Effector CD4-positive, alpha-beta T cell (primary cell): Measurements from ENCODE around the gene MPPED1.

Experiments
- DNase-seq: peaks from one replicate; pipeline ENCODE4 v3.0.0-alpha.2; 2020

Gene MPPED1

DNA sequence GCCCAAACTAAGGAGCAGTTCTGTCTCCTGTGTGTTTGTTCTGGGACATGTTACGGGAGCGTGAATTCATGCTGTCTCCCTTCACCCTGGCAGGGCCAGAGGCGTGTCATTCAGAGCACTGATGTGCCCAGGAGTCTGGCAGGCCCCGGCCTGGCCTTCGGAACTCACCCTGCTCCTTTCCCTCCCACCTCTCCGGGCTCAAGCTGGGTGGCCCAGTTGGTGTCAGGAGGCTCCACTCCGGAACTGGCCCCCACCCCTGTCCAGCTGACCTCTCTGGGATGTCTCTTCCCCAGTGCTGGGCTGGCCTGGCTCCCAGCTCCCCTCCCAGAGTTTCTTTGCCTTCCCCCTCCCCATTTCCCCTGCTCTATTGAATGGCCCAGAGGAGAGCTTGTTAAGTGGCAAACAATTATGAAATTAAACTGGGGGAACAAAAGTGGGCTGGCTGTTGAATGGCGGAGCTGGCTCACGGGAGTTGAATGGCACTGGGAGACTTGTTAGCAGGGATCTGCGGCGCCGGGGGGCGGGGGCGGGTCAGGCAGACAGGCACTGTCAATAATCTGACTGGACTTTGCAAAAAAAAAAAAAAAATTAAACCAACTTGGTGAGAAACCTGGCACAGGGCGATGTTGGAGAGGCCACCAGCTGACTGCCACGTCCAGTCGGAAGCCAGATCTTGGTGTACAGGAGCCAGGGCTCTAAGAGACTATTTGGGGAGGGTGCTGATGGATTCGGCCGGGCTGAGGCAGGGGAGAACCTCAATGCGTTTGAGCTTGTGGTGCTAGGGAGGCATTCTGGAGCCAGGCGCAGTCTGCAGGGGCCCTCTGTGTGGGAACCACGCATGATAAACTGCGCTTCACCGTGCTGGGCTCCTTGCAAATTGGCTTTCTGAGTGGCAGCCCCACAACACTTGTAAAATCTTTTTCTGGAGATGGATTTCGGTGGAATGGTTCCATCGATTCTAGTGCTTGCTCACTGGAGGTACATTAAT is 1.3 kb downstream of the MPPED1 start:
- no peak for DNase-seq

DNA sequence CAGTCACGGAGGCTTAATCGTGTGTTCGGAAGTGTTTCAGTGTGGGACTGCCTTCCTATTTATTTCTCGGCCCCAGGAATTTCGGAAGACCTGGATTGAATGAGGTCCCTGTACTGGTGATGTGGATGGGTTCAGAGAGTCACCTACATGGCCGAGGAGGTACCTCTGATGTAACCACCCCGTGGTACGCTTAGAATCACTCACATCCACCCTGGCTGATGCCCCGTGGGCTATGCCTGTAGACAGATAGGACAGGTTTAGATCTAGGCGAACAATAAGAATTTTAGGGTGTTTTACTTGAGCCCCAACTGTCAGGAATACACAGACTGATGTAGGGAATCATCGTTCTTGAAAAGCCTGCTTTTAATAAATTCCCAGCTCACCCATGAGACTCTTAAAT is 2.0 kb downstream of the MPPED1 start:
- DNase-seq = no peak

DNA sequence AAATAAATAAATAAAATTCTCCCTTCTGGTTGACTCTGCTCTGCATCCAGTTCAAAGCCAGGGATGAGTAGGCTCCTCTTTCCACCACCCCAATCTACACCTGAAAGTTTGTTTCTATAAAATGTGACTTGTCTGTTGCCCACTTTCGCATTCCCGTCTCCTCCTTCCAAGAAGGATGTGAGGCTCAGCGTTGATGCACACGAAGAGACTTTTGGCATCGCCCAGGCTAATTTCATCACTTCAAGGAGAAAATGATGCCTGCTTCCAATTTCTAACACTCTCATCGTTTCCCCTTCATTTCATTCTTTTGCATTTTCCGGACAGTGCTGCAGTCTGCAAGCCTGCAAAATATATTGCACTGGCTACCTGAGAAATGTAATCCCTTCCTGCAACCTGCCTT is 3.9 kb downstream of the MPPED1 start:
- no peak for DNase-seq

GRCh38 chr22:43417555-43417954 is 5.7 kb downstream of the MPPED1 start:
- no peak for DNase-seq

GRCh38 chr22:43418079-43418825 is 6.4 kb downstream of the MPPED1 start:
- no peak for DNase-seq

DNA sequence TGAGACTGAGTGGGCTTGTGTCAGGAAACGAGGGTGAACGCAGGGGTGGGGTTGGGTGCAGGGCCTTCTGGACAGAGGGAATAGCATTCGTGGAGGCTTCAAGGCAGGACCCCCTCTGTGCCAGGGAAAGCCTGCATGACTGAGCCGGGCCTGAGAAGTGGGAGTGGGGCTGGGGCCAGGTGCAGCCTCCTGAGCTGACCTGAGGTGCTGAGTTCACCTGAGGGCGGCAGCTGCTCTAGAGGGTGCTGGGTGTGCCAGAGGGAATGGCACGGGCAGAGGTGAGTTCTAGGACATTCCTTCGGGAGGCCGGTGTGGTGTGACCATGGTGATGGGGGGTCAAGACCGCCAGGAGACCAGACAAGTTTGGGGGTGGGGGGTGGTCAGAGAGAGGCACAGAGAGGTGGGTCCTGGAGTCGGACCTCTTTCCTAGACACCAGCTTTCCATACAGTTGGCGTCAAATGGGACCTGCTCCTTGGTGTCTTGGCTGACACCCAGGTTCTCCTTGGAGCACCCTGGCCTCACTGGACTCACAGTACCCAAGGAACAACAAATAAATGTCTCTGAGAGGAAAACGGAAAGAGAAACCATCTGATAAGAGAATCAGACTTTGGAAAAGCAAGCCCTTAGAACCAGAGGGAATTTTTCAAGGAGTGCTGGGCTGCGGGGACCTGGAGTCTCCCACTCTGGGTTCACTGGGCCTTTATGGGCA is 7.7 kb downstream of the MPPED1 start:
- DNase-seq = no peak

DNA sequence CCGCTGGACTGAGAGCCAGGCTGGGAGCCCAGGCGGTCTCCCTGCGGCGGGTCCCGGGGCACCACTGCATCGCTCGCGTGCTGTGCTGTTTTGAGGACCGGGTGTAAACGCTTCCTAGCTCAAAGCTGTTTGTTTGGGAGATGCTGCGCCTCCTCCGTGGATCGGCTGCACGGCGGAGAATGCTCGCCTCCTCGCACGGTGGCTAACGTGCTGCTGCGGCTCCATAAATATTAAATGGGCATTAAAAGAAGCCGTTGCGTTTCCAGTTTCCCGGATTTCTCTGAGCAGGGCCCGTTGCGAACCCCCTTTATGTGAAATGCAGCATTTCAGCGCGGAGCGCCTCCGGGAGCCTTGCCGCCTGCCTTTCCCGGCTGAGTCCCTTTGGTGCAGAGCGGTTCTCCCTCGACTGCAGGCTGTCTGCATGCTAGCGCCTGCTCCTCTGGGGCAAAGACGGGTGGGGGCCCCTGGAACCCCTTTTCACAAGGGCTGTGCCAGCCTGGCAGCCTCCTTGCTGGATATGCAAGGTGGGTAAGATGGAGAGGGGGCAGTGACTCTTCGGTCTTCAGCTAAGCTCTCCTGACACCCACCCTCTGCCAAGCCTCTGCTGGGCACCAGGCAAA is 9.3 kb downstream of the MPPED1 start:
- DNase-seq = no peak

DNA sequence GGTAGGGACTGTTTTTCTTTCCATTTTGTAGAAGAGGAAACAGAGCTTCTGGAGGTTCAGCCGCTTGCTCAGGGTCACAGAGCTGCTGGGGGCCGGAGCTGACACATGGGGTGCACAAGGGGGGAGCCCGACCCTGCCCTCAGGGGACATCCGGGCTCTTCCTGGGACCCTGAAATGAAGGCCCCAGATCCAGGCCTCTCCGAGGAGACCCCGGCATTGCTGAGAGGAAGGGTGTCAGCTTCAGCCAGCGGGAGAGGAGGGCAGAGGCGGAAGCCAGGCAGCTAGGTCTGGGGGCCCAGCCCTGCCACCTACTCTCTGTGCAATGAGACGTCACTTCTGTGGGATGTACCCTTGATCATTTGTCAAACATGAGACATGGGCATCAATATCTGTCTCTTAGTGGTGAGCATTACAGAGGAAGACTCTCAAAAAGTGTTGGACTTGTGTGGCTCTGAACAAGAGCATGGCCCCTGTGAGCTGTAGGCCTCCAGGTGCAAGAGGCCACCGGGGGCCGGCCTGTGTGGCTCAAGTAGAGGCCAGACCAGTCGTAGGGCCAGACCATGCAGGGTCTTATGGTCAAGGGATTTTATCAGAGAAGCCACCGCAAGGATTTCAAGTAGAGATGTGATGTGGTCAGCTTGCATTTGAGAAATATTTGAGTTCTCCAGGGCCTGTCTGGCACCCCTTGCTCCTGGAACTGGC is 10.3 kb downstream of the MPPED1 start:
- DNase-seq = no peak

DNA sequence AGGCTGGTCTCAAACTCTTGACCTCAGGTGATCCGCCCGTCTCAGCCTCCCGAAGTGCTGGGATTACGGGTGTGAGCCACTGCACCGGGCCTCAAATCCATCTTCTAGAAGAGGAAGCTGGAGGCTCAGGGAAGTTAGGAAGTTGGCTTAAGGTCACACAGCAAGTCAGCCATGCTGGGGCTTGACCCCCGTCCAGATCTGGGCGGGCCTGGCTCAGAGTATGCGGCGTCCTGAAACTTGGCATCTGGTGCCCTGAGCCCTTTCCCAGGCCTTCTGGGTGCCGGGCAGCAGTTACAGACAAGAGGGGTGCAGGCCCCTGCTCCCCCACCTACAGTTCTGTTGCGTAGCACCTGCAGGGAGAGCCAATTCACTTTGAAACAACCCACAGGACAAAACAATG is 11.2 kb downstream of the MPPED1 start:
- no peak for DNase-seq

DNA sequence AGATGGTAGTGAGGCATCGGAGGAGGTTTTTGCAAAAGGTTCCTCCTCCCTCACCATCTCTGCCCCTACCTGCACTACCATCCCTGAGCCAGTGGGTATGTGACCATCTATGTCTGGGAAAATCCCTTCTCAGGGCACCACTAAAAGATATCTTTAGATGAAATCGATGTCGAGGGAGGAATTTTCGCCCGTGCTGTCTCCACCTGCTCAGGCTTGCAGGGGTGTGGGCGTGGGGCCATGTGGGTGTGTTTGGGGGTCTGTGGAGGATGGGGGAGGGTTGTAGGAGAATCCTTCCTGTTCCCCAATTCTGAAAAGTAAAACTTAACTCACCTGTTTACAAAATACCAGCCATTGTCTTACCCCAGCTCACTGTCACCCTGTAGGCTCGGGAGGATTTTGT is 12.4 kb downstream of the MPPED1 start:
- DNase-seq = no peak

GRCh38 chr22:43424666-43425630 is 13.1 kb downstream of the MPPED1 start:
- DNase-seq = no peak

DNA sequence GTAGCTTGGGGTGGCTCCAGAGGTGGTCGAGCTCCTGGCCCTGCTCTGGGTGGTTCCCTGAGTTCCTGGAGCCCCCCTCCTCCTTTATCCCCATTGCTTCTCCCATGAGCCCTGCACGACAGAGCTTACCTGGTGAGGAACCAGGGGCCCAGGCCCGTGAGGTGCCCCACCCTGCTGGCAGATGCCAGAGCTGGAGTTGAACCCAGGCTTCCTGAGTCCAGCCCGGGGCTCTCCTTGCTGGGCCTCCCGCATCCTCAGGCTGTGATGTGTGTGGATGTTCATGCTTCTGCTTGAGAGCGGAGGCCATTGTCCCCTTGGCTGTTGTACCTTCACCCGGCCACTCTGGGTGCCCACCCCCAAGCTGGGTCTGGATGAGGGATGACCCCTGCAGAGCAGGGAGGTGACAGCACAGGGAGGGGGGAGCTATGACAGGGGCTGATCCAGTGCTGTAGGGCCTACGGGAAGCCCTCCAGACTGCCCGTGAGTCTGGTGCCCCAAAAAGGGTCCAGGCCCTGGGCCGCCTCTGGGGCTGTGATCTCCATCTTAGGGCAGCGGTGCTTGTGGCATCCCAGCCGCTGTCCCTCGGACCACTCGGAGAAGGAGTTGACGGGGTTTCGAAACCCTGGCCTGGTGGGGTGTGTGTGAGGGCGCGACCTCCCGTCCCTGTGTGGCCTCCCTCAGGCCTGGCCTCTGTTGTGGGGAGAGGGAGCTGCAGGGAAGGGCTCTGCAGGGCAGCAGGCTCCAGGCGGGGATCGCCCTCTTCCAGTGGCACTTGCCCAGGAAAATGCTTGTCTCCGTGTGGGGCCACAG is 14.4 kb downstream of the MPPED1 start:
- no peak for DNase-seq

DNA sequence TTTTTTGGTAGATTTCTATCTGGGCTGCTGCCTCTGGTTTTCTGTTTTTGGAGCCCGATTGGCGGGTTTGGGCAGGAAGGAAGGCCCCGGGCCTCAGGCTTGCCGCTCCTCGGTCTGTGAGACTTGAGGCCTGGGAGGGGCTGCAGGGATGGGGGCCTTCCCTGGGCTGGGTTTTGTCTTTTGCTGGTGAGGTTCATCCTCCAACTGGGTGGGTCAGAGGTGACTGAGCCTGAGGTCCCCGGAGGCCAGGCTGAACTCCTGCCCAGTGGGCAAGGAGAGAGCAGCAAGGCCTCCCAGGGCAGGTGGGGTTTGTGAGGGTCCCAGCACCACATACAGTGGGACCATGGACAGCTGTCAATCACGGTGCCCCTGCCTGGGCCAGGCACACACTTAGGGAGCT is 15.0 kb downstream of the MPPED1 start:
- DNase-seq = no peak

- DNase-seq = no peak
These were observed 15.6 kb downstream of the MPPED1 start for GRCh38 chr22:43427296-43428004.

GRCh38 chr22:43428005-43428485 is 16.2 kb downstream of the MPPED1 start:
- no peak for DNase-seq

DNA sequence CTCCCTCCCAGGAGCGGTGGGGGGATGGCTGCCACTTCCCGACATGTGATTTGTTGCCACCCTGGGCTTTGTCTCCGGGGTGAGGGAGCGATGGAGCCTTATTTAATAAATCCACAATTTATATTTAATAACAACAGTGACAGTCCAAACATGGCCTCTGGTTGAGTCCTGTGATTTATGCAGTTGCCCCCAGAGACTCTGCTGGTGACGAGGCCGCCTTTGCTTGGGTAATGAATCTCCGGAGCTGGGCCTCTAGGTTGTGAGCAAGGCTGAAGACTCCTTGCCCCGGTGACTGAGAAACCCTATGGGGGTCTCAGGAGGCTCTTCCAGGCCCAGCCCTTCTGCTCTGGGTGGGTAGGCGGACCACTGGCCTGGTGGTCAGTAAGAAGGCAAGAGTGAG is 16.7 kb downstream of the MPPED1 start:
- DNase-seq = no peak

- DNase-seq = no peak
These were observed 17.6 kb downstream of the MPPED1 start for GRCh38 chr22:43429426-43429825.

- no peak for DNase-seq
These were observed 20.2 kb downstream of the MPPED1 start for GRCh38 chr22:43431808-43432554.
